Panc1 (cell line): ENCODE data around the gene ST3GAL4. TPM values are rescaled to one million over a fixed set of nuclear protein-coding genes. Genes with fewer than 3 reads are reported as not detected.

ENCODE experiments used
- ATAC-seq: fragments of 200-7000 bp; cut with Tn5 transposase; 2 replicates; pipeline ENCODE4 v1.9.1; 2020; ENCODE audit warnings: mild to moderate bottlenecking, moderate library complexity
- BruUV-seq: library from RNA; stranded (reverse); fragments of 400-500 nt; replicated peaks from 2 replicates; lab custom pipeline; 2021; lab: Mats Ljungman, UMichigan
- CTCF ChIA-PET: fragments of 300-600 bp; sonication (Branson Sonifier 250); formaldehyde crosslinking; loops from one replicate; lab custom pipeline; 2022; ENCODE audit warnings: antibody characterized with exemption; lab: Charles Lee
- POLR2A ChIA-PET: fragments of 300-600 bp; sonication (Branson Sonifier 250); formaldehyde crosslinking; loops from one replicate; lab custom pipeline; 2022; ENCODE audit warnings: antibody characterized with exemption; lab: Charles Lee
- DNase-seq: peaks from one replicate; pipeline ENCODE4 v3.0.0-alpha.2; 2010; ENCODE audit warnings: low read depth, low spot score
- H3K27ac ChIP-seq: 2 replicates; pipeline ENCODE4 v1.5.1; 2011; ENCODE audit warnings: mild to moderate bottlenecking, low read length, inconsistent platforms
- H3K27me3 ChIP-seq: fragments of 200-500 bp; sonication (Bioruptor generic); 2 replicates; pipeline ENCODE4 v1.6.0; 2014; ENCODE audit warnings: low read length, inconsistent platforms; ENCODE audit not compliant: control insufficient read depth, insufficient read depth
- H3K36me3 ChIP-seq: fragments of 200-500 bp; sonication (Bioruptor generic); 2 replicates; pipeline ENCODE4 v1.5.1; 2014; ENCODE audit warnings: inconsistent platforms, mild to moderate bottlenecking, low read length, moderate library complexity; ENCODE audit not compliant: control insufficient read depth, insufficient read depth
- H3K4me1 ChIP-seq: 2 replicates; pipeline ENCODE4 v1.5.1; 2011; ENCODE audit warnings: inconsistent platforms, mild to moderate bottlenecking, low read length, moderate library complexity; ENCODE audit not compliant: control insufficient read depth, insufficient read depth
- H3K4me3 ChIP-seq, 2 experiments: 2 replicates each; pipeline ENCODE4 v1.5.1; 2011 to 2012; ENCODE audit warnings: low read depth in 2 of 2, low read length in 2 of 2, mild to moderate bottlenecking in 2 of 2, inconsistent platforms in 1 of 2, moderate library complexity in 1 of 2
- H3K9me3 ChIP-seq: fragments of 200-500 bp; sonication (Bioruptor generic); 2 replicates; pipeline ENCODE4 v1.5.1; 2014; ENCODE audit warnings: low read depth, mild to moderate bottlenecking, inconsistent platforms, low read length, moderate library complexity; ENCODE audit not compliant: control insufficient read depth, insufficient read depth
- POLR2AphosphoS5 ChIP-seq: IDR thresholded peaks from 2 replicates; pipeline ENCODE4 v1.6.1; 2012; ENCODE audit warnings: mild to moderate bottlenecking, low read depth, low read length, moderate library complexity
- SIN3A ChIP-seq: IDR thresholded peaks from 2 replicates; pipeline ENCODE4 v1.6.1; 2012; ENCODE audit warnings: low read depth, mild to moderate bottlenecking, low read length, moderate library complexity, borderline replicate concordance; ENCODE audit not compliant: insufficient read depth
- TCF7L2 ChIP-seq: IDR thresholded peaks from 2 replicates; pipeline ENCODE4 v1.6.1; 2011; ENCODE audit warnings: mild to moderate bottlenecking, low read depth, low read length, inconsistent platforms
- in situ Hi-C: cut with HindIII; loops from 2 replicates; pipeline ENCODE4 v1.10.0; 2016; ENCODE audit warnings: low sequenced_read_pairs, low pct_unique_long_range_greater_than_20kb
- intact Hi-C: fragments of 100-400 bp; cut with micrococcal nuclease; formaldehyde crosslinking; loops from one replicate; pipeline ENCODE4 v1.10.0; 2022; ENCODE audit not compliant: unreplicated experiment
- total RNA-seq: library from RNA; stranded (reverse); gene quantifications from one replicate; pipeline ENCODE4 v1.2.1, GENCODE V29; 2021; ENCODE audit not compliant: unreplicated experiment
- TF ChIP-seq, protein P1 (sequence below), 2 experiments: IDR thresholded peaks; 2 replicates each; pipeline ENCODE4 v1.6.1; 2011 to 2012; ENCODE audit warnings: low read depth in 2 of 2, control low read depth in 1 of 2, low read length in 1 of 2, mild to moderate bottlenecking in 1 of 2, moderate library complexity in 1 of 2; ENCODE audit not compliant: insufficient read depth in 1 of 2
- TF ChIP-seq, protein P2 (sequence below): fragments of 450-650 bp; IDR thresholded peaks from 2 replicates; pipeline ENCODE4 v1.5.1; 2017; ENCODE audit warnings: mild to moderate bottlenecking

The ST3GAL4 gene
- total RNA-seq, 1 experiment from 2014 or later: 56.6 TPM

DNA sequence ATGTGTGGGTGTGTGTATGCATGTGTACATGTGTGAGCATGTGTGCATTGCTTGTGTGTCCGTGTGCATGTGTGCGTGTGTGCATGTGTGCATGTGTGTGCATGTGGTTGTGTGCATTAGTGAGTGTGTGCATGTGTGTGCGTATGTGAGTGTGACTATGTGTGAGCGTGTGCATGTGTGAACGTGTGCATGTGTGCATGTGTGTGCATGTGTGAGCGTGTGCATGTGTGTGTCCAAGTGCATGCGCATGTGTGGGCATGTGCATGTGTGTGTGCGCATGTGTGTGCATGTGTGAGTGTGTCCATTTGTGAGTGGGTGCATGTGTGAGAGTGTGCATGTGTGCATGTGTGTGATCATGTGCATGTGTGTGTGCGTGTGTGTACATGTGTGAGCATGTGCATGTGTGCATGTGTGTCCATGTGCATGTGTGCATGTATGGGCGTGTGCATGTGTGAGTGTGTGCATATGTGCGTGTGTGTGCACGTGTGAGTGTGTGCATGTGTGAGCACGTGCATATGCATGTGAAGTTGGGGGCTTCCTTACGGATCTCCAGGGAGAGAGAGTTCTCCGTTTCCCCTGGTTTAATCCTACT is 95.8 kb downstream of the ST3GAL4 start:
- no peaks in the 10 kb centered on the region for H3K9me3 ChIP-seq
- no peaks in the 10 kb centered on the region; the same call in 1 of the 2 replicates for H3K27me3 ChIP-seq
- TF ChIP-seq TCF7L2 (no peak), POLR2AphosphoS5 (no peak), SIN3A (no peak)
- TF ChIP-seq, protein P1, sequence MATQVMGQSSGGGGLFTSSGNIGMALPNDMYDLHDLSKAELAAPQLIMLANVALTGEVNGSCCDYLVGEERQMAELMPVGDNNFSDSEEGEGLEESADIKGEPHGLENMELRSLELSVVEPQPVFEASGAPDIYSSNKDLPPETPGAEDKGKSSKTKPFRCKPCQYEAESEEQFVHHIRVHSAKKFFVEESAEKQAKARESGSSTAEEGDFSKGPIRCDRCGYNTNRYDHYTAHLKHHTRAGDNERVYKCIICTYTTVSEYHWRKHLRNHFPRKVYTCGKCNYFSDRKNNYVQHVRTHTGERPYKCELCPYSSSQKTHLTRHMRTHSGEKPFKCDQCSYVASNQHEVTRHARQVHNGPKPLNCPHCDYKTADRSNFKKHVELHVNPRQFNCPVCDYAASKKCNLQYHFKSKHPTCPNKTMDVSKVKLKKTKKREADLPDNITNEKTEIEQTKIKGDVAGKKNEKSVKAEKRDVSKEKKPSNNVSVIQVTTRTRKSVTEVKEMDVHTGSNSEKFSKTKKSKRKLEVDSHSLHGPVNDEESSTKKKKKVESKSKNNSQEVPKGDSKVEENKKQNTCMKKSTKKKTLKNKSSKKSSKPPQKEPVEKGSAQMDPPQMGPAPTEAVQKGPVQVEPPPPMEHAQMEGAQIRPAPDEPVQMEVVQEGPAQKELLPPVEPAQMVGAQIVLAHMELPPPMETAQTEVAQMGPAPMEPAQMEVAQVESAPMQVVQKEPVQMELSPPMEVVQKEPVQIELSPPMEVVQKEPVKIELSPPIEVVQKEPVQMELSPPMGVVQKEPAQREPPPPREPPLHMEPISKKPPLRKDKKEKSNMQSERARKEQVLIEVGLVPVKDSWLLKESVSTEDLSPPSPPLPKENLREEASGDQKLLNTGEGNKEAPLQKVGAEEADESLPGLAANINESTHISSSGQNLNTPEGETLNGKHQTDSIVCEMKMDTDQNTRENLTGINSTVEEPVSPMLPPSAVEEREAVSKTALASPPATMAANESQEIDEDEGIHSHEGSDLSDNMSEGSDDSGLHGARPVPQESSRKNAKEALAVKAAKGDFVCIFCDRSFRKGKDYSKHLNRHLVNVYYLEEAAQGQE (IDR thresholded peaks at IDR 0.05; ENCODE audit: insufficient read depth in 1 of 2, low read depth in 2 of 2, low read length in 1 of 2): no peak
- TF ChIP-seq, protein P2, sequence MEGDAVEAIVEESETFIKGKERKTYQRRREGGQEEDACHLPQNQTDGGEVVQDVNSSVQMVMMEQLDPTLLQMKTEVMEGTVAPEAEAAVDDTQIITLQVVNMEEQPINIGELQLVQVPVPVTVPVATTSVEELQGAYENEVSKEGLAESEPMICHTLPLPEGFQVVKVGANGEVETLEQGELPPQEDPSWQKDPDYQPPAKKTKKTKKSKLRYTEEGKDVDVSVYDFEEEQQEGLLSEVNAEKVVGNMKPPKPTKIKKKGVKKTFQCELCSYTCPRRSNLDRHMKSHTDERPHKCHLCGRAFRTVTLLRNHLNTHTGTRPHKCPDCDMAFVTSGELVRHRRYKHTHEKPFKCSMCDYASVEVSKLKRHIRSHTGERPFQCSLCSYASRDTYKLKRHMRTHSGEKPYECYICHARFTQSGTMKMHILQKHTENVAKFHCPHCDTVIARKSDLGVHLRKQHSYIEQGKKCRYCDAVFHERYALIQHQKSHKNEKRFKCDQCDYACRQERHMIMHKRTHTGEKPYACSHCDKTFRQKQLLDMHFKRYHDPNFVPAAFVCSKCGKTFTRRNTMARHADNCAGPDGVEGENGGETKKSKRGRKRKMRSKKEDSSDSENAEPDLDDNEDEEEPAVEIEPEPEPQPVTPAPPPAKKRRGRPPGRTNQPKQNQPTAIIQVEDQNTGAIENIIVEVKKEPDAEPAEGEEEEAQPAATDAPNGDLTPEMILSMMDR: no peak
- no peaks in the 10 kb centered on the region for H3K4me1 ChIP-seq
- no peak overlapping the region for H3K27ac ChIP-seq
- in situ Hi-C loops (no loop called here), intact Hi-C loops (no loop called here)
- H3K4me3 ChIP-seq: no peak overlapping the region
- BruUV-seq: no TSS peak
- DNase-seq (no peak), ATAC-seq (no peak)
- no peaks in the 10 kb centered on the region for H3K36me3 ChIP-seq
- ChIA-PET CTCF (no interaction called here), POLR2A (no interaction called here)

- BruUV-seq: no TSS peak
- Histone ChIP-seq H3K27ac (no peak overlapping the region), H3K4me3 (no peak overlapping the region), H3K9me3 (no peaks in the 10 kb centered on the region), H3K36me3 (no peaks in the 10 kb centered on the region), H3K27me3 (no peaks in the 10 kb centered on the region; the same call in 1 of the 2 replicates), H3K4me1 (no peaks in the 10 kb centered on the region)
- in situ Hi-C loops: no loop called here
- POLR2A ChIA-PET: no interaction called here
- intact Hi-C loops: no loop called here
- ATAC-seq: no peak
- TF ChIP-seq, protein P2: no peak
- TF ChIP-seq POLR2AphosphoS5 (no peak), TCF7L2 (no peak), SIN3A (no peak)
- TF ChIP-seq, protein P1 (IDR thresholded peaks at IDR 0.05; ENCODE audit: insufficient read depth in 1 of 2, low read depth in 2 of 2, low read length in 1 of 2): no peak
- CTCF ChIA-PET: no interaction called here
- DNase-seq: no peak
These were observed 97.0 kb downstream of the ST3GAL4 start for GRCh38 chr11:126452241-126453101.
